ENCODE data around the gene IMPDH1.

IMPDH1 gene

GRCh38 chr7:128361411-128362379 is 48.1 kb downstream of the IMPDH1 start, which contains the start of gene PRRT4:
Gene PRRT4 (minus strand): TSS chr7:128361690.
- H3K27ac ChIP-seq (ENCODE audit: low read length): no peak within 1 kb of the TSS
- no peaks in the 10 kb centered on the region for H3K36me3 ChIP-seq (ENCODE audit: control insufficient read depth, low read depth, low read length)
- peaks cover 3% of the 10 kb centered on the region for H3K4me1 ChIP-seq (ENCODE audit: control insufficient read depth, low read depth, low read length)
- H3K27me3 ChIP-seq (ENCODE audit: control insufficient read depth, insufficient read depth, low read length): peaks cover 91% of the 10 kb centered on the region
- peak within 1 kb of the TSS; percentile 63 for H3K4me3 ChIP-seq (ENCODE audit: low read length)
- H3K9ac ChIP-seq (ENCODE audit: low read length): no peak within 1 kb of the TSS
- H3K9me3 ChIP-seq (ENCODE audit: control insufficient read depth, low read depth, low read length): no peaks in the 10 kb centered on the region

GRCh38 chr7:128360359-128360678 is 49.5 kb downstream of the IMPDH1 start:
- Histone ChIP-seq H3K9me3 (ENCODE audit: control insufficient read depth, low read depth, low read length) (no peaks in the 10 kb centered on the region), H3K4me1 (ENCODE audit: control insufficient read depth, low read depth, low read length) (peaks cover 3% of the 10 kb centered on the region), H3K27ac (ENCODE audit: low read length) (no peak overlapping the region), H3K27me3 (ENCODE audit: control insufficient read depth, insufficient read depth, low read length) (peaks cover 77% of the 10 kb centered on the region), H3K4me3 (ENCODE audit: low read length) (peak overlapping the region; percentile 51), H3K9ac (ENCODE audit: low read length) (no peak overlapping the region), H3K36me3 (ENCODE audit: control insufficient read depth, low read depth, low read length) (no peaks in the 10 kb centered on the region)

DNA sequence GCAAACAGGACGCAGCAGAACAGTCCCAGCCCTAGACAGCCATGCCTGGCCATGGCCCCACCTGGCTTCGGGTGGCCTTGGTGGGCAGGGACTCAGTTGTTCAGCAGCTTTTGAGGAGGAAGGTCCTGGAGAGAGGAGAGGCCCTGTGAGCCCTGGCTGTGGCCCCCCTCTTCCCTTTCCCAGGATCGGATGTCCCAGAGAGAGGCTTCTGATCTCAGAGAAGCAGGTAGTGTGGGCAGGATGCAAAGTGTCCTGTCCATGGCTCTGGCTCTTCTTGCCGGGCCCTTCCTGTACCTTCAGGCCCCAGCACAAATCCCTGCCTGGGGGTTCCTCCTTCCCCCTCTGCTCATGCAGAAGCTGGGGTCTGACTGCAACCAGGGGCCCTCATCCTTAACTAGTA is 49.8 kb downstream of the IMPDH1 start:
- no peak overlapping the region for H3K9ac ChIP-seq (ENCODE audit: low read length)
- peaks cover 73% of the 10 kb centered on the region for H3K27me3 ChIP-seq (ENCODE audit: control insufficient read depth, insufficient read depth, low read length)
- peaks cover 3% of the 10 kb centered on the region for H3K4me1 ChIP-seq (ENCODE audit: control insufficient read depth, low read depth, low read length)
- H3K27ac ChIP-seq (ENCODE audit: low read length): no peak overlapping the region
- H3K4me3 ChIP-seq (ENCODE audit: low read length): no peak overlapping the region
- no peaks in the 10 kb centered on the region for H3K36me3 ChIP-seq (ENCODE audit: control insufficient read depth, low read depth, low read length)
- no peaks in the 10 kb centered on the region for H3K9me3 ChIP-seq (ENCODE audit: control insufficient read depth, low read depth, low read length)

DNA sequence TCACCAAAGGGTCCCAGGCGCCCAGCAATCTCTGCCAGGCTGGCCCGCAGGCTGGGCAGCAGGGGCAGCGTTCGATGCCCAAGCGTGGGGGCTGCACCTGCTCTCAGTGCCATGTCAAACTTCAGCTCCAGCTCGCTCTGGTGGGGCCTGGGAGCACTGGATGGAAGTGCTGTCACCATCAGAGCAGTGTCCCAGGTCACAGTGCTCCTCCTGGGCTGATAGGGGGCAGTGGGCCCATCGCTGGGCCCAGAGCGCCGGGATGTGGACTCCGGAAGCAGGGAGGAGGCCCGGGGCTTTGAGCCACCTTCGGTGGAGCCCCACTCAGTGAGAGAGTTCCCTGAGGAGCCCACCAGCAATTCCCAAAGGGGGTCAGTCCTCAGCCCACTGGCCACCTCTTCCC is 50.4 kb downstream of the IMPDH1 start:
- Histone ChIP-seq H3K36me3 (ENCODE audit: control insufficient read depth, low read depth, low read length) (no peaks in the 10 kb centered on the region), H3K9ac (ENCODE audit: low read length) (no peak overlapping the region), H3K27ac (ENCODE audit: low read length) (no peak overlapping the region), H3K27me3 (ENCODE audit: control insufficient read depth, insufficient read depth, low read length) (peaks cover 67% of the 10 kb centered on the region), H3K9me3 (ENCODE audit: control insufficient read depth, low read depth, low read length) (no peaks in the 10 kb centered on the region), H3K4me3 (ENCODE audit: low read length) (no peak overlapping the region), H3K4me1 (ENCODE audit: control insufficient read depth, low read depth, low read length) (peaks cover 3% of the 10 kb centered on the region)

- no peak overlapping the region for H3K4me3 ChIP-seq (ENCODE audit: low read length)
- H3K27ac ChIP-seq (ENCODE audit: low read length): no peak overlapping the region
- H3K9ac ChIP-seq (ENCODE audit: low read length): no peak overlapping the region
- H3K4me1 ChIP-seq (ENCODE audit: control insufficient read depth, low read depth, low read length): peaks cover 3% of the 10 kb centered on the region
- no peaks in the 10 kb centered on the region for H3K9me3 ChIP-seq (ENCODE audit: control insufficient read depth, low read depth, low read length)
- H3K27me3 ChIP-seq (ENCODE audit: control insufficient read depth, insufficient read depth, low read length): peaks cover 67% of the 10 kb centered on the region
- no peaks in the 10 kb centered on the region for H3K36me3 ChIP-seq (ENCODE audit: control insufficient read depth, low read depth, low read length)
These were observed 51.5 kb downstream of the IMPDH1 start for GRCh38 chr7:128358233-128358632.

DNA sequence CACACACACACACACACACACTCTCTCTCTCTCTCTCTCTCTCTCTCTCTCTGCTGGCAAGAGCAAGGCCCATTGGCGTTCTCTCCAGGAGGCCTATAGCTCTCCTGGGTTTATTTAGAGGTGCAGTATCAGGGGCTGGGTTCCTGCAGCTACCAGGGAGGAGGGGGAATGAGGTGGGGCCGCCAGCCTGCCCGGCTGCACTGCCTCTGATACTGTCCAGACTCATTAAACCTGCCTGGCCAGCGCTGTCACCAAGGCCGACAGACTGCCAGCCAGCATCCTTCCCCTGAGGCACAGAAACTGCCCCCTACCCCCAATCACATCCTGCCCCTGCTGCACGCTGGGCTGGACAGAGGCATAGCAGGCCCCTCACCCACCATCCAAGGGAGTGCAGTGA is 52.6 kb downstream of the IMPDH1 start:
- Histone ChIP-seq H3K27ac (ENCODE audit: low read length) (no peak overlapping the region), H3K27me3 (ENCODE audit: control insufficient read depth, insufficient read depth, low read length) (peaks cover 67% of the 10 kb centered on the region), H3K36me3 (ENCODE audit: control insufficient read depth, low read depth, low read length) (no peaks in the 10 kb centered on the region), H3K9me3 (ENCODE audit: control insufficient read depth, low read depth, low read length) (no peaks in the 10 kb centered on the region), H3K4me1 (ENCODE audit: control insufficient read depth, low read depth, low read length) (peaks cover 3% of the 10 kb centered on the region), H3K4me3 (ENCODE audit: low read length) (no peak overlapping the region), H3K9ac (ENCODE audit: low read length) (no peak overlapping the region)

DNA sequence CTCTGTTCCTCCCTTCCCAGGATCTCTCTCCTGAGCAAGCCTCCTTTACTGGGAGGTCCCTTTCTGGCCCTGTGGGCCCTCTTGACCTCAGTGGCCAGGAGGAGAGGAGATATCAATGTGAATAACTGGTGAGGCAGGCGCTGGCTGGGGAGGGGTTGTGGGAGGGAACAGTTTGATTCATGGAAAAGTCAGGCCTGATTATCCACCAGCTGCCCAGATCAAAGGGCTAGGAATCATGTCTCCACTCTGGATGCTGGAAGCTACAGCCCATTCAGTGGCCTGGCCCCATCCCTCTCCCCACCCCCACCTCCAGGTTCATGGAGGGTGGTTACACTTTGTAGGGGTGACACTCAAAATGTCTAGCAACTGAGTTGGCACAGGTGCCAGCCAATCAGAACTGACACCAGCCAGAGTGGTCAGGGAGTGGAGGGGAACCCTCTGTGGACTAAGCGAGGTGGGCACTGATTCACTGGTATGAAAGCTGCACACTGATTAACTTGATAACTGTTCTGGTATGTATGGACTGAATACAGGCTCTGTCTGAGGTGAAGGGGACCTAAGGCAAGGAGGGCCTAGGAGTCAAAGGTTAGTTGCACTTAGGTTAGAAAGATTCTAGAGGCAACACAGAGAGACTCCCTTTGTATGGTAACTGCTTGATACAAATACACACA is 53.1 kb downstream of the IMPDH1 start:
- no peaks in the 10 kb centered on the region for H3K36me3 ChIP-seq (ENCODE audit: control insufficient read depth, low read depth, low read length)
- peaks cover 63% of the 10 kb centered on the region for H3K27me3 ChIP-seq (ENCODE audit: control insufficient read depth, insufficient read depth, low read length)
- H3K4me3 ChIP-seq (ENCODE audit: low read length): no peak overlapping the region
- H3K9ac ChIP-seq (ENCODE audit: low read length): no peak overlapping the region
- H3K4me1 ChIP-seq (ENCODE audit: control insufficient read depth, low read depth, low read length): peaks cover 3% of the 10 kb centered on the region
- no peak overlapping the region for H3K27ac ChIP-seq (ENCODE audit: low read length)
- no peaks in the 10 kb centered on the region for H3K9me3 ChIP-seq (ENCODE audit: control insufficient read depth, low read depth, low read length)

GRCh38 chr7:128353610-128354009 is 56.2 kb downstream of the IMPDH1 start:
- no peaks in the 10 kb centered on the region for H3K36me3 ChIP-seq (ENCODE audit: control insufficient read depth, low read depth, low read length)
- no peaks in the 10 kb centered on the region for H3K9me3 ChIP-seq (ENCODE audit: control insufficient read depth, low read depth, low read length)
- H3K27me3 ChIP-seq (ENCODE audit: control insufficient read depth, insufficient read depth, low read length): peaks cover 50% of the 10 kb centered on the region
- no peak overlapping the region for H3K4me3 ChIP-seq (ENCODE audit: low read length)
- H3K27ac ChIP-seq (ENCODE audit: low read length): no peak overlapping the region
- H3K4me1 ChIP-seq (ENCODE audit: control insufficient read depth, low read depth, low read length): no peaks in the 10 kb centered on the region
- no peak overlapping the region for H3K9ac ChIP-seq (ENCODE audit: low read length)

DNA sequence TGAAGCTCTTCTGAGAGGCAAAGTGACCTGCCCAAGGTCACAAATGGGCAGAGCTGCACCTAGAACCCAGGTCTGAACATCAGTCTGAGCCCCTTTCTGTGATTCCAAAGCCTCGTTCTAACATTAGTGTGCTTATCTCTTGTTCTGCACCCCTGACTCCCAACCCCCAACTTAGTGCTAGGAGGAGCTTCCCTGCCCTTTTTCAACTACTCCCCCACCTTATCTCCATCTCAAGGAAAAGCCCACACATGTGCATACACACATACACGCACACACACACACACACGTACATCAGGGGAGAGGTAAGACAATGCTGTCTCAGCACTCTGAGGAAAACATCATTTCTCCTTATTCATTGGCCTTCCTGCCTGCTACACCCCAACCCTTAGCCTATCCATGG is 56.6 kb downstream of the IMPDH1 start:
- H3K9ac ChIP-seq (ENCODE audit: low read length): no peak overlapping the region
- H3K9me3 ChIP-seq (ENCODE audit: control insufficient read depth, low read depth, low read length): no peaks in the 10 kb centered on the region
- no peak overlapping the region for H3K27ac ChIP-seq (ENCODE audit: low read length)
- H3K4me1 ChIP-seq (ENCODE audit: control insufficient read depth, low read depth, low read length): no peaks in the 10 kb centered on the region
- peaks cover 46% of the 10 kb centered on the region for H3K27me3 ChIP-seq (ENCODE audit: control insufficient read depth, insufficient read depth, low read length)
- no peak overlapping the region for H3K4me3 ChIP-seq (ENCODE audit: low read length)
- H3K36me3 ChIP-seq (ENCODE audit: control insufficient read depth, low read depth, low read length): no peaks in the 10 kb centered on the region

DNA sequence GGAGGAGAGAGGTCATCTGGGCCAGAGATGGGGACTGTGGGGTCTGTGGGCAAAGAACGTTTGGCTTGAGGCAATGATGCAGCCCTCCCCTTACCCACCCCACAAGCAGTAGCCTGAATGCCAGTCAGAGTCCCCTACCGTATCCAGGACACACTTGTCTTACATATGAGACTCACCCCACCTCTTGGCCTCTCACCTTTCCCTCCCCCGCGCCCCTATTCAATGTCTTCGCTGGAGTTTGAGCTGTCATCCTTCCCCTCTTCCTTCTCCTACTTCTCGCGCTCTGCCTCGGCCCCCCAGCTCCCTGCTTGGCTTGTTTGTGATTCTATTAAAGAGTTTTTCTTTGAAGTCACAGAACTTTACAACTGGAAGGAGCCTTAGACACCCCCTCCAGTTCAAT is 57.1 kb downstream of the IMPDH1 start:
- no peaks in the 10 kb centered on the region for H3K36me3 ChIP-seq (ENCODE audit: control insufficient read depth, low read depth, low read length)
- H3K27ac ChIP-seq (ENCODE audit: low read length): no peak overlapping the region
- no peaks in the 10 kb centered on the region for H3K4me1 ChIP-seq (ENCODE audit: control insufficient read depth, low read depth, low read length)
- H3K9ac ChIP-seq (ENCODE audit: low read length): no peak overlapping the region
- no peaks in the 10 kb centered on the region for H3K9me3 ChIP-seq (ENCODE audit: control insufficient read depth, low read depth, low read length)
- H3K27me3 ChIP-seq (ENCODE audit: control insufficient read depth, insufficient read depth, low read length): peaks cover 40% of the 10 kb centered on the region
- no peak overlapping the region for H3K4me3 ChIP-seq (ENCODE audit: low read length)

GRCh38 chr7:128352153-128352537 is 57.6 kb downstream of the IMPDH1 start:
- no peak overlapping the region for H3K27ac ChIP-seq (ENCODE audit: low read length)
- H3K9ac ChIP-seq (ENCODE audit: low read length): no peak overlapping the region
- no peaks in the 10 kb centered on the region for H3K4me1 ChIP-seq (ENCODE audit: control insufficient read depth, low read depth, low read length)
- no peak overlapping the region for H3K4me3 ChIP-seq (ENCODE audit: low read length)
- peaks cover 40% of the 10 kb centered on the region for H3K27me3 ChIP-seq (ENCODE audit: control insufficient read depth, insufficient read depth, low read length)
- H3K9me3 ChIP-seq (ENCODE audit: control insufficient read depth, low read depth, low read length): no peaks in the 10 kb centered on the region
- no peaks in the 10 kb centered on the region for H3K36me3 ChIP-seq (ENCODE audit: control insufficient read depth, low read depth, low read length)

Data from iPS-18a (cell line).